Suppressor macrophage treated with lipopolysaccharide for 4 hours (primary cell): ENCODE data around the gene DHRSX.
"Not testable (repeated sequence)": the region's sequence is repeated elsewhere in the genome, so short reads cannot be mapped to it uniquely, and the experiment has no call there.

Experiments used
- DNase-seq: peaks from one replicate; pipeline ENCODE4 v3.0.0-alpha.2; 2020

DHRSX gene

DNA sequence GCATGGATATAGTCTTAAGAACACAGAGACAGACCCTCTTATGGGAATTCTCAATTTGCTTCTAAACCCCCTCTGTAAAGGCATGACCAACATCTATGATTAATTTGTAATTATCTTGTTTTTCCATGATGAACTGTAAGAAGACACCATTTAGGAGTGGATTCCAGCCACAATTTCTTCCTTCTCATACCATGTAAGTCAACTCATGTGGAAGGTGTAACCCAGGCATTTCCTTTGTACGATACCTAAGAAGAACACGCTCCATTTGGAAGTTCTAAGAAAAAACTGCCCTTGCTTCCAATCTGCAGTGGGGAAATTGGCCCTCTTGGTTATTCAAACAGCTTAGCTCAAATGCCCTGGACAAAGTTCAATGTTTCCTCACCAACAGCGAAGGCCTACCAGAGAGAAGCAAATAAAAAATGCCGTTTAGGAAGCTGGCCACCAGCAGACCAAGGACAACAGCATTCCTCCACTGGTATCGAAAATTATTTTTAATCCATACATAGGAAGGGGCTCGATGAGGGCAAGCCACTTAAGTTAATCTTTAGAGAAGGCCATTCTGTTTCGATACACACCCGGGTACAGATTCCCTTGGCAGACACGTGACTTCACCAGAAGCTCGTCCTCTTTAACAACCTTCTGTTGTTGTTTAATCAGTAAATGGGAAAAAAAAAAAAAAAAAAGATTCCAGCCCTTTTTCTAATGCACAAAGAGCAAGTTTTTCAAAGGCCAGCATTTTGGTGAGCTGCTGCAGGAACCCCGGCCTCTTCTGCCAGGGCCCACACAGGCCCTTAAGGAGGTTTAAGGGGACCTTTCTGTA, 2.6 kb downstream of the DHRSX start:
- no peak for DNase-seq

DNA sequence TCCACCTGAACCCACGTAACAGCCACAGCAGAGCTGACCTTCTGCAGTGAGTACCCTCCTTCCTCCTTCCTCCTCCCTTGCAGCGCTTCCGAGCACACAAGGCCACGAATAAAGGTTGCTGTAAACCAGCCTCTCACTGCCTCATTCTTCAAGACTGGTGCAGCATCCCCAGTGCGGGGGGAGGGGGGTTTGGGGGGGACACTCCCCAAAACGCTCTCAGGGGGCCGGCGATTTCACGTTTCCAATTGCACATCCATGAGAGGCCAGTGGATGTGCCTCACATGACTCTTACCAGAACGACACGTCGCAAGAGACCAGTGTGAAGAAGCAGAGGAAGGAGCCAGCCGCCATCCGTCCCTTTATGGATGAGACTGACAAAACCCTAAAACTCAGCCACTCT, 5.2 kb downstream of the DHRSX start:
- no peak for DNase-seq

DNA sequence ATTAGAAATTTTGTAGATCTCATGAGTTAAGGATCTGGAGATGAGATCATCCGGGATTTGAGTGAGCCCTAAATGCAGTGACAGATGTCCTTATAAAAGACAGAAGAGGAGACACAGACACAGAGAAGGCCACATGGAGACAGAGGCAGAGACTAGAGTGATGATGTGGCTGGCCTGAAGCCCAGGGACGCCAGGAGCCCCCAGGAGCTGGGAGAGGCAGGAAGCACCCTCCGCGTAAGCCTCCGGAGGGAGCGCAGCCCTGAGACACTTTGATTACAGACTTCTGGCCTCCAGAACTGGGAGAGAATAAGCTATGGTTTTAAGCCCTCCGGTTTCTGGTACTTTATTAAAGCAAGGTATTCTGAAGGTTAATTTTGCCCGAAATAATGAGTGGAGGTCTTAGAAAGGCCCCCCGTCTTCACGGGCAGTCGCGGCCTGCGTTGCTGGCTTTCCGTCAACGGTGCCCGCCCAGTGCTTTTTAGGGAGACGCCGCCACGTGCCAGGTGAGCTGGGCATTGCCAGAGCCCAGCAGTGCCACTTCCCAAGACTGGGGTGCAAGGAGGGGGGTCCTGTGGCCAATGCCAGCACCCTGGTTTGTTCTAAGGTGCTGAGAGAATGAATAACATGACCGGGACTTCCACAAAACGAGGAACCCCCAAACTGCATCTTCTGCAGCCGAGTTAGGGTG, 8.1 kb downstream of the DHRSX start:
- no peak for DNase-seq

DNA sequence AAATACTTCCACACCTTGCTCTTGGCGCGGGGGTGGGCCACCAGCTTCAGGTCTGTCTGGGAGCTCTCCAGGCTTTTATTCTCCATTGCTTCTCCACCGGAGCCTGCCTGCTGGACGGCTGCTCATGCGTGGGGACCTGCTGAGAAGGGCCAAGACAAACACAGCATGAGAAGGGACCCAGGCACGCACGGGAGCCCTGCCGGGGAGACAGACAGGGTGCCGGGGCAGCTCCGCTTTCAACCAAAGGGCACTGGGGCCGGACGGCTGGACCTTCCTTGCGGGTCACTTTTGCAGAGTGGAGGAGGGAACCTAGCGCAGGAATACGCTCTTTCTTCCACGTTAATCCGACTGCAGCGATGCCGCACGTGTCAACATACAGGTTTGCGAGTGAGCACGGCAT, 10.1 kb downstream of the DHRSX start:
- no peak for DNase-seq

DNA sequence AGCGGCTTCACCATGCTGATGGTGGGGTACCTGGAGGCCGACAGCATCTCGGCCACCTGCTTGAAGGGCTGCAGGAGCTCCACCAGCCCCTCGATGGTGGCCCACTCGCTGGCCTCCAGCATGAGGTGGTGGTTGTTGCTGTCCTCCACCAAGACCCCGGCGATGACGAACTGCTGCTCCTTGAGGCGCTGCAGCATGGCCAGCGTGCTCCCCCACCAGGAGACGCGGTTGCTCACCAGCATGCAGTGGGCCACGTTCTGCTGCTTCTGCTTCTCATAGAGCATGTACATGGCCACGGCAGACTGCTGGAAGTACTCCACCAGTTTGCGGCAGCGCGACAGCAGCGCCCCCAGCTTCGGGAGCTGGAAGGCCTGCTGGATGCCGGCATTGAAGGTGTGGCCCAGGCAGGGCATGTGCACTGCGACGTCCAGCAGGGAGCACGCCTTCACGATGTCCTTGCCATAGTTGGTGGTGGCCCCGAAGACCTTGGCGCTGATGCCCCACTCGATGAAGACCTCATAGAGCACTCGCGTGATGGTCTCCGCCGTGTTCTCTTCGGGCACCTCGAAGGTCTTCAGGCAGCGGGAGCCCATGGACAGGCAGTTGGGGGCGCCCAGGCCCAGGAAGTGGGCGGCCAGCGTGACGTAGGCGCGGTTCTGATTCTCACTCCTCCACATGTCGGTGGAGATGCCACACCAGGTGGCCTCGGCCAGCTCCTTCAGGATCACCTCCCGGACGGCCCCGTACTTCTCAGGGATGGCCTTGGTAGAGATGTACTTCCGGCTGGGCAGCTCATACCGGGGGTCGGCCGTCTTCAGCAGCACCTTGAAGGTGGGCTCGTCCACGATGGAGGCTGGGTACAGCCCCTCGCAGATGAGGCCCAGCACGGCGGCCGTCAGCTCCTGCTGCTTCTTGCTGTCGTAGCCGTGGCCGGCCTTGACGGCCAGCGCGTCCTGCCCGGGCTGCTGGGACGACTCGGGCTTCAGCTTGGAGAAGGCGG, 11.0 kb downstream of the DHRSX start:
- no peak for DNase-seq

DNA sequence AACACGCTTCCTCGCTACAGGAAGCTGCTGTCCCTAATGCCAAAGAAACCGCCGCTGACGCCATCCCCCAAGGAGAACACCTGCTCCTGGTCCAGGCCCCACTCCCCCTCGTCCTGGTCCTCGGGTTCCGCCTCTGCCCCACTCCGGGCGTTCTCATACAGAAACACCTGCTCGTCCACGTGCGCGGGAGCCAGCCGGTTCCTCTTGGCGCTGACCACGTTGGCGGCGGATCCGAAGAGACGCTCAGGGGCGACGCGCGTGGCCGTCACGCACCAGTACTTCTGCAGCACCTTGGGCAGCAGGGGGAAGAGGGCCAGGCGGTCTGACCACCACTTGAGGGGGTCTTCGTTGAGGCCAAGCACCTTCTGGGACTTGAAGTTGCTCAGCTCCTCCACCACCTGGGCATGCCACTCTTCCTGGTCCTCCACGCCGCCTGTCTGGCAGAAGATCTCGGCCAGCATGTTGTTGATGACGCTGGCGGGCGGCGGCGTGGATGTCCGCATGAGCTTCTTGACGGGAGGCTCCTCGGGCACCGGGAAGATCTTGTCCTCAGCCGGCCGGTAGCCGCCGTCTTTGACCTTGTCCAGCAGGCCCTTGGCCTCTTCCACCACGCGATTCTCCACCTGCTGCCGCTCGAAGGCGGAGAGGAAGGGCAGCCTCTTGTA, 12.0 kb downstream of the DHRSX start:
- DNase-seq = no peak

DNA sequence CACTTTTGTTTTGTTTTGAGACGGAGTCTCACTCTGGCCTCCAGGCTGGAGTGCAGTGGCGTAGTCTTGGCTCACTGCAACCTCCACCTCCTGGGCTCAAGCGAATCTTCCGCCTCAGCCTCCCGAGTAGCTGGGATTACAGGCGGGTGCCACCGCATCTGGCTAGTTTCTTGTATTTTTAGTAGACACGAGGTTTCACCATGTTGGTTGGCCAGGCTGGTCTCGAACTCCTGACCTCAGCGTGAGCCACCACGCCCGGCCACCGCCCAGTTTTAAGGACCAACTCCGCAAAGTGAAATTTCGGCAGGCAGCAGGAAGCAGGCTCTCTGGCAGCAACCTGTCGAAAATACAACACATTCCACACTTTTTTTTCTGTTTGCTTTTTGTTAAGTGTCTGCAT, 13.4 kb downstream of the DHRSX start:
- DNase-seq = no peak

DNA sequence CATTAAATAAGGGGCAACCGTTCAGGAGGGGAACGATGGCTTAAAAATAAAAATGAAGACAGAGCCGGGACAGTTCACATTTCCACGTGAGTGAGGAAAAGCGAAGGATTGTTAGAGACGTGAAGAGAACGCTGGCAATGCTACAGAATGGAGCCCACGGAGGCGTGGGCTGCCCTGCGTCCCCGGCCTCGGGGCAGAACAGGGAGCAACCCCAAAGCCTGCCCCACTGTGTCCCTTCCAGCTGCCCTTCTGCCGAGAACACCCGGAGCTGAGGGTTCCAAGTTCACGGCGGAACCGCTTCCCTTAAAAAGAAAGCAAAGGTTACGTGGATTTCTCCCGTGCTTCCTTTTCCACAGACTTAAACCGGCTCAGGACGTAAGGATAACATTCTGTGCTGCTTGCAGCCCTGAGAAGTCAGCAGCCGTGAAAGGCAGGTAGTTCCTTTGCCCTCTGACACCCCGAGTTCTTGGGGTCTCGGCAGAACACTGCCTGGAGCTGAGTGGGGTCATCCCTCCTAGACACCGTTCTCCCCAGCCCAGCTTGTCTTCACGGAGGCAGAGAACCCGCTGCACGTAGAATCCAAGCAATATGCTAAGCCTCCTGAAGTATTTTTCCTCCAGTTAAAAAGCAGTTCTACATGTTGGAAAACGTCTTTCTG, 14.2 kb downstream of the DHRSX start:
- no peak for DNase-seq

DNA sequence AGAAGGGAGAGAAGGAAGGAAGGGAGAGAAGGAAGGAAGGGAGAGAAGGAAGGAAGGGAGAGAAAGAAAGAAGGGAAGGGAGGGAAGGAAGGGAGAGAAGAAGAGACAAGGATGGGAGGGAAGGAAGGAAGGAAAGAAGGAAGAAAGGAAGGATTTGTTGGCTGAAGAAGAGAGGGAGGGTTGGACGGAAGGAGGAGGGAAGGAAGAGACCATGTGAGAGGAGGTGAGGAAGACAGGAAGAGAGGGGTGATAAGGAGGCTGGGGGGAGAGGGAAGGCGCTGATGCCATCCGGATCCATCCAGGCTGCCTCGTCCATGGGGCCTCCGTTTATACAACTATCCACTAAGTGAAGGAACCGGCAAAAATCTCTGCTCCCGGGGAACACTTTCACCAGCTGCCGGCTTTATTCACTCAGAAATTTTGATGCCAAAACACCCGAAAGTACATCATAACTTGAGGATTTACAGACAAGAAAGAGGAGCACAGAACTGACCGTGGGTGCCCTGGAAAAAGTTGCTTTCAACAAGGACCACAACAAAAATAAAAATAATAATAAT, 14.9 kb downstream of the DHRSX start:
- DNase-seq = no peak

DNA sequence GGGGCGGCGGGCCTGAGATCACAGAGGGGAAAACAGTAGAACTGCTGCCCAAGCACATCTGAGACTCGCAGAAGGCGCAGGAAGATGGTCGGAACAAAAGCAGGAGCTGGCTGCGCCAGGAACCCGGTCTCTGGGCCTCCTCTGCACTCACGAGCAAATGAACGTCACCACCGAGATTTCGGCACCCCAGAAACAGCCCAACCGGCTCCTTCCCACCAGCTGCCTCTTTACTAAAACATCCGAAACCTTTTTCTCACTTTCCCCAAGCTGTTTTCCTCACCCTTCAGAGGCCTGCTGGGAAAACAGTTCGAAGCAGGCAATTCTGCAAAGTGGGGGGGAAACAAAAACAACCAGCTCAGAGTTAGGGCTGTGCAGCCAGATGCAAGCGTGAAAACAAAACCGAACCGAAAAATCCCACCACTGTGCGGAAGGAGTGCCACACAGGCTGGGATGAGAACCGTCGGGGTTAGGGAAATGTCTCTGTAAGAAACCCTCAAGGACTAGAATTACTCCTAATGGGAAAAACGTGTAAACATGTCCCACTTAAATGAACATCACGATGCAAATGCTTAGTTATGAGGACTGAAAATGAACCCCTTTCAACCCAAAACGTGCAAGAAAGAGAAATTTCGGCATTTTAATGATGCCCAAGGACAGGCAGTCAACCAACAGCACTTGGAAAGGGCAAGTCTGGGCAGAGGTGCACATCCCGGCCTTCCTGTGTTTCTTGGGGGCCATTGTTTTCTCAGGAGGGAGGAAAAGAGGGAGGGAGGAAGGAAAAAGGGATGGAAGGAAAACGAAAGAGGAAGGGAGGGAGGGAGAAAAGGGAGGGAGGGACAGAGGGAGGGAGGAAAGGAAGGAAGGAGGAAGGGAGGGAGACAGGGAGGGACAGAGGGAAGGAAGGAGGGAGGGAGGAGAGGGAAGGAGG, 15.8 kb downstream of the DHRSX start:
- no peak for DNase-seq

DNA sequence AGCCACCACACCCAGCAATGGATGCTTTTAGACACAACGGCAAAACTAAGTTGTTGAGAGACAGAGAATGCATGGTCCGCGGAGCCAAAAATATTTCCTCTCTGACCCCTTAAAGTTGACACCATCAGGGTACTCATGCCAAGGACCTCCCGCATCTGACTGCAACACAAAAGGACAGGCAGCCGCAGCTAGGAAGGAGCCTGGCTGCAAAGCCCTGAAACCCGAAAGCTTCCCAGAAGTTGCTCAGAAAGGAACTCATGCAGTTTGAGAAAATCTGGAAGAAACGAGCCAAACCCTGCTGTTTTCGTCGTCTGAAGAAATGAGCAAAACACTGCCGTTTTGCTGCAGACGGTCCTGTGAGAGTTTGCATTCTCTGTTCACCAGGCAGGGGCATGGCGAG, 16.5 kb downstream of the DHRSX start:
- DNase-seq = no peak

DNA sequence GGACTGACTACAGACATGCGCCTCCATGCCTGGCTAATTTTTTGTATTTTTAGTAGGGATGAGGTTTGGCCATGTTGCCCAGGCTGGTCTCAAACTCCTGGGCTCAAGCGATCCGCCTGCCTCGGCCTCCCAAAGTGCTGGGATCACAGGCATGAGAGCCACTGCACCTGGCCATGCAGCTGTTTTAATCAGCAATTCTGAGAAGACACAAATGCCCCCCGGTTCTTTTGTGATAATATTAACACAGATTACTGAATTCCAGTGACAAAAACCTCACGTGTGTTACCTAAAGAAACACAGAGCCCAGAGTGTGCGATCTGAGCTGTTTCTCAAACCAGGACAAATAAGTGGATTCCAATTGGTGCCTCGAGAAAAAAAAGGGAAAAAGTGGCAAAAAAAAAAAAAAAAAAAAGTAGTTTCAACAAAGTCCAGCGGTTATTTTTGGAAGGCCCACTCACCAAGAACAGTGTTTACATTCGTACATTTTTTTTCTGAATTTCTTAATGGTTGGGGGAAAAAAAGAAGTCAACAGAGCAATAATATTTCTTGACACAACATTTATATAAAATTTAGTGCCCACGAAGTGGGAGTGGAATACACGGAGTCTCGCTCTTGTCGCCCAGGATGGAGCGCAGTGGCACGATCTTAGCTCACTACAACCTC, 17.2 kb downstream of the DHRSX start:
- DNase-seq = no peak

DNA sequence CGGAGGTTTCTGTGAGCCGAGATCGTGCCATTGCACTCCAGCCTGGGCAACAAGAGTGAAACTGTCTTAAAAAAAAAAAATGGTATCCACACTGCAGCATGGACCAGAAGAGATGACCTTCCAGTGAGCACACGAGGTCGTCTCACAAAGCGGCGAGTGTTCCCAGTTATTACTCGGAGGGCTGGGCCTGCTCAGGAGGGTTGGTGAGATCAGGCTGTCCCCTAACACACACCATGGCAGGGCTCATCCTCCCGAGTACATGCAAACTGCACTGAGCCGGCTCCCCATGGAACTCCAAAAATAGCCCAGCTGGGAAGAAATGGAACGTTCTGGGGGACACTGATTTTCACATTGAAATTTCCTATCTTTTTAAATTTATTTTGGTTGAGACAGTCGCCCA, 19.2 kb downstream of the DHRSX start:
- not testable (repeated sequence) for DNase-seq

DNA sequence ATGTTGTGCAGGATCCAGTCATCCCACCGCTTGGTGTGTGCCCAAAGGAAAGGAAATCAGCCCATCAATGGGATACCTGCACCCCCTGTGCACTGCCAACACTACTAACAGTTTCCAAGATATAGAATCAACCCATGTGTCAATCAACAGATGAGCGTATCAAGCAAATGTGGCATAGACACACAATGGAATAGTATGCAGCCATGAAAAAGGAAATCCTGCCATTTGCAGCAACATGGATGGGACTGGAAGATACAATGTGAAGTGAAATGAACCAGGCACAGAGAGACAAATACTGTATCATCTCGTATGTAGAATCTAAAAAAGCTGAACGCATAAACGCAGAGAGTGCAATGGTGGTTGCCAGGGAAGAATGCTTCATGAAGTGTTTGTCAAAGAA, 20.8 kb downstream of the DHRSX start:
- not testable (repeated sequence) for DNase-seq

DNA sequence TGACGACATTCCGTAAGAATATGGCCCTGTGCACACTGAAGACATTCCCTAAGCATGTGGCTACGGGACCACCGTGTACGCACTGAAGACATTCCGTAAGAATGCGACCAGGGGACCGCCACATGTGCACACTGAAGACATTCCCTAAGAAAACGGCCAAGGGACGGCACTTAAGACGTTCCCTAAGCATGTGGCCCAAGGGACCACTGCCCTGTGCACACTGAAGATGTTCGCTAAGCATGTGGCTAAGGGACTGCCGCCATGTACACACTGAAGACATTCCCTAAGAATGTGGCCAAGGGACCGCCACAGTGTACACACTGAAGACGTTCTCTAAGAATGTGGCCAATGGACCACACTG, 21.4 kb downstream of the DHRSX start:
- no peak for DNase-seq

DNA sequence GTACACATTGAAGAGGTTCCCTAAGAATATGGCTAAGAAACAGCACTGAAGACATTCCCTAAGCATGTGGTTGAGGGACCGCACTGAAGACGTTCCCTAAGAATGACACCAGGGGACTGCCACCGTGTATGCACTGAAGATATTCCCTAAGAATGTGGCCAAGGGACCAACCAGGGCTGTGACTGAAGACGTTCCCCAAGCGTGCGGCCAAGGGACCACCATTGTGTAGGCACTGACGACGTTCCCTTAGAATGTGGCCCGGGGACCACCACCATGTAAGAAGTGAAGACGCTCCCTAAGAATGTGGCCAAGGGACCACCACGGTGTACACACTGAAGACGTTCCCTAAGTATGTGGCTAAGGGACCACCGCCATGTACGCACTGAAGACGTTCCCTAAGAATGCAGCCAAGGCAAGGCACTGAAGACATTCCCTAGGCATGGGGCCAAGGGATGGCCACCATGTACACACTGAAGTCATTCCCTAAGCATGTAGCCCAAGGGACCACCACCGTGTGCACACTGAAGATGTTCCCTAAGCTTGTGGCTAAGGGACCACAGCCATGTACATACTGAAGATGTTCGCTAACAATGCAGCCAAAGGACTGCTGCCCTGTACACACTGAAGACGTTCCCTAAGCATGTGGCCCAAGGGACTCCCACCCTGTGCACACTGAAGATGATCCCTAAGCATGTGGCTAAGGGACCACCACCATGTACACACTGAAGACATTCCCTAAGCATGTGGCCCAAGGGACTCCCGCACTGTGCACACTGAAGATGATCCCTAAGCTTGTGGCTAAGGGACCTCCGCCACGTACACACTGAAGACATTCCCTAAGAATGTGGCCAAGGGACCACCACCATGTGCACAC, 22.0 kb downstream of the DHRSX start:
- DNase-seq = no peak

DNA sequence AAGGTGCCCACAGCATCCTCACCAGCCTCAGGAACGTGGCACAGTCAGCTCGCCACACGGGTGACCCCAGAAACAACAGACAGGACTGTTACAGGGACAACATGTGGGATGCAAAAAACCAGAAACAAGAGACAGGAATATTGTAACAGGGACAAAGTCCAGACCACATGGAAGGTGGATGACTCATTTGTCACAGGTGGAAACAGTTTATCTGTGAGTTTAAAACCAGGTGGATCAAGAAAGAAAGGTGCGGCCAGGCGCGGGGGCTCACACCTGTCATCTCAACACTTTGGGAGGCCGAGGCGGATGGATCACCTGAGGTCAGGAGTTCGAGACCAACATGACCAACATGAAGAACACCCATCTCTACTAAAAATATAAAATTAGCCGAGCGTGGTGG, 23.5 kb downstream of the DHRSX start:
- not testable (repeated sequence) for DNase-seq

DNA sequence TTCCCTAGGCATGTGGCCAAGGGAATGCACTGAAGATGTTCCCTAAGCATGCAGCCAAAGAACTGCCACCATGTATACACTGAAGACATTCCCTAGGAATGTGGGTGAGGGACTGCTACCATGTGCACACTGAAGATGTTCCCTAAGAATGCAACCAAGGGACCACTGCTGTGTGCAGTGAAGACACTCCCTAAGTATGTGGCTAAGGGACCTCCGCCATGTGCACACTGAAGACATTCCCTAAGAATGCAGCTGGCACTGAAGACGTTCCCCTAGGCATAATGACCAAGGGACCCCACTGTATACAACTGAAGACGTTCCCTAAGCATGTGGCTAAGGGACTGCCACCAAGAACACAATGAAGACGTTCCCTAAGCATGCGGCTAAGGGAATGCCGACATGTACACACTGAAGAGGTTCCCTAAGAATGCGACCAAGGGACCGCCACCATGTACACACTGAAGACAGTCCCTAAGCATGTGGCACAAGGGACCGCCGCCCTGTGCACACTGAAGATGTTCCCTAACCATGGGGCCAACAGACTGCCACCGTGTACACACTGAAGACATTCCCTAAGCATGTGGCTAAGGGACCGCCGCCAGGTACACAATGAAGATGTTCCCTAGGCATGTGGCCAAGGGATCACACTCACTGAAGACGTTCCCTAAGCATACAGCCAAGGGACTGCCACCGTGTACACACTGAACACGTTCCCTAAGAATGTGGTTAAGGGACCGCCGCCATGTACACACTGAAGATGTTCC, 25.6 kb downstream of the DHRSX start:
- no peak for DNase-seq
